Measurements from ENCODE around the gene TREM1.

- TF ChIP-seq CTCF (IDR thresholded peaks at IDR 0.05; ENCODE audit: insufficient read depth, low read depth, low read length) (no peak), EZH2 (IDR thresholded peaks at IDR 0.05; ENCODE audit: insufficient read depth, low read length) (no peak)
Measured at GRCh38 chr6:41291717-41292116, 5.2 kb upstream of the TREM1 start.

Data from astrocyte (in vitro differentiated cells and primary cell).